ENCODE measurements around the gene POGZ.
A peak's percentile ranks its signal among the peaks of the same experiment; 100 is the strongest.
"Not testable (repeated sequence)": the region's sequence is repeated elsewhere in the genome, so short reads cannot be mapped to it uniquely, and the experiment has no call there.

POGZ gene

GRCh38 chr1:151444783-151445177 is 14.5 kb downstream of the POGZ start:
- TF ChIP-seq BACH2 (CRISPR knock-in tag; IDR thresholded peaks at IDR 0.05; ENCODE audit: borderline replicate concordance) (no peak), SNAI2 (CRISPR knock-in tag; IDR thresholded peaks at IDR 0.05) (no peak), GLIS3 (CRISPR knock-in tag; IDR thresholded peaks at IDR 0.05) (no peak), ZNF565 (CRISPR knock-in tag; conservative IDR thresholded peaks at IDR 0.05; ENCODE audit: low read depth) (no peak), RARB (CRISPR knock-in tag; IDR thresholded peaks at IDR 0.05) (no peak), ZNF70 (CRISPR knock-in tag; IDR thresholded peaks at IDR 0.05) (no peak), ZFP30 (CRISPR knock-in tag; IDR thresholded peaks at IDR 0.05) (no peak), TCF4 (CRISPR knock-in tag; IDR thresholded peaks at IDR 0.05; ENCODE audit: borderline replicate concordance) (no peak)
- TF ChIP-seq, protein P1, sequence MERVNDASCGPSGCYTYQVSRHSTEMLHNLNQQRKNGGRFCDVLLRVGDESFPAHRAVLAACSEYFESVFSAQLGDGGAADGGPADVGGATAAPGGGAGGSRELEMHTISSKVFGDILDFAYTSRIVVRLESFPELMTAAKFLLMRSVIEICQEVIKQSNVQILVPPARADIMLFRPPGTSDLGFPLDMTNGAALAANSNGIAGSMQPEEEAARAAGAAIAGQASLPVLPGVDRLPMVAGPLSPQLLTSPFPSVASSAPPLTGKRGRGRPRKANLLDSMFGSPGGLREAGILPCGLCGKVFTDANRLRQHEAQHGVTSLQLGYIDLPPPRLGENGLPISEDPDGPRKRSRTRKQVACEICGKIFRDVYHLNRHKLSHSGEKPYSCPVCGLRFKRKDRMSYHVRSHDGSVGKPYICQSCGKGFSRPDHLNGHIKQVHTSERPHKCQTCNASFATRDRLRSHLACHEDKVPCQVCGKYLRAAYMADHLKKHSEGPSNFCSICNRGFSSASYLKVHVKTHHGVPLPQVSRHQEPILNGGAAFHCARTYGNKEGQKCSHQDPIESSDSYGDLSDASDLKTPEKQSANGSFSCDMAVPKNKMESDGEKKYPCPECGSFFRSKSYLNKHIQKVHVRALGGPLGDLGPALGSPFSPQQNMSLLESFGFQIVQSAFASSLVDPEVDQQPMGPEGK (CRISPR knock-in tag; IDR thresholded peaks at IDR 0.05; ENCODE audit: borderline replicate concordance), result no peak
- peak; percentile 10; the same call in 1 of the 3 replicates for ATAC-seq

- TF ChIP-seq, protein P2, sequence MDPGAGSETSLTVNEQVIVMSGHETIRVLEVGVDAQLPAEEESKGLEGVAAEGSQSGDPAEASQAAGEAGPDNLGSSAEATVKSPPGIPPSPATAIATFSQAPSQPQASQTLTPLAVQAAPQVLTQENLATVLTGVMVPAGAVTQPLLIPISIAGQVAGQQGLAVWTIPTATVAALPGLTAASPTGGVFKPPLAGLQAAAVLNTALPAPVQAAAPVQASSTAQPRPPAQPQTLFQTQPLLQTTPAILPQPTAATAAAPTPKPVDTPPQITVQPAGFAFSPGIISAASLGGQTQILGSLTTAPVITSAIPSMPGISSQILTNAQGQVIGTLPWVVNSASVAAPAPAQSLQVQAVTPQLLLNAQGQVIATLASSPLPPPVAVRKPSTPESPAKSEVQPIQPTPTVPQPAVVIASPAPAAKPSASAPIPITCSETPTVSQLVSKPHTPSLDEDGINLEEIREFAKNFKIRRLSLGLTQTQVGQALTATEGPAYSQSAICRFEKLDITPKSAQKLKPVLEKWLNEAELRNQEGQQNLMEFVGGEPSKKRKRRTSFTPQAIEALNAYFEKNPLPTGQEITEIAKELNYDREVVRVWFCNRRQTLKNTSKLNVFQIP (CRISPR knock-in tag; IDR thresholded peaks at IDR 0.05; ENCODE audit: borderline replicate concordance, low read depth), result no peak
- TF ChIP-seq CSRNP3 (CRISPR knock-in tag; IDR thresholded peaks at IDR 0.05), result no peak
- no peak for TF ChIP-seq CSDC2 (CRISPR knock-in tag; IDR thresholded peaks at IDR 0.05)
- no peak for TF ChIP-seq SNAI2 (CRISPR knock-in tag; IDR thresholded peaks at IDR 0.05)
- peak; percentile 99 for ATAC-seq
Observed at GRCh38 chr1:151443846-151444782, 15.2 kb downstream of the POGZ start.

DNA sequence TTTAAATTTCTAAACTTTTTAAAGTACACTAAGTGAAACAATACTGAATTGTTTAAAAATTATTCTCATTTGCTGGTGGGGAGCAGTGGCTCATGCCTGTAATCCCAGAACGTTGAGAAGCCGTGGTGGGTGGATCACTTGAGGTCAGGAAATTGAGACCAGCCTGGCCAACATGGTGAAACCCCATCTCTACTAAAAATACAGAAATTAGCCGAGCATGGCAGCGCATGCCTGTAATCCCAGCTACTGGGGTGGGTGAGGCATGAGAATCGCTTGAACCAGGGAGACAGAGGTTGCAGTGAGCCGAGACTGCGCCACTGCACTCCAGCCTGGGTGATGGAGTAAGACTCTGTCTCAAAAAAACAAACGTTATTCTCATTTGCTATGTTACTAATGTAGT is 21.9 kb downstream of the POGZ start:
- not testable (repeated sequence) for ATAC-seq

DNA sequence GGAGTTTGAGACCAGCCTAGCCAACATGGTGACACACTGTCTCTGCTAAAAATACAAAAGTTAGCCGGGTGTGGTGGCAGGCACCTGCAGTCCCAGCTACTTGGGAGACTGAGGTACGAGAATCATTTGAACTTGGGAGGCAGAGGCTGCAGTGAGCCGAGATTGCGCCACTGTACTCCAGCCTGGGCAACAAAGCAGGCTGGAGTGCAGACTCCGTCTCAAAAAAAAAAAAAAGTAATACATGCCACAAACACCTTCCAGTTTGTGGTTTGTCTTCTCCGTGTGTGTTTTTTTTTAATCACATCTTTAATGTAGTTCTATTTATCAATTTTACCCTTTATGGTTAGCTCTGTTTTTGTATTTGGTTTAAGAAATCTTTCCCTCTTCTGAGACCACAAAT is 22.3 kb downstream of the POGZ start:
- no peak for ATAC-seq
- TF ChIP-seq ISL1 (CRISPR knock-in tag; IDR thresholded peaks at IDR 0.05) (no peak), TOX (CRISPR knock-in tag; IDR thresholded peaks at IDR 0.05; ENCODE audit: borderline replicate concordance) (no peak), TSHZ2 (CRISPR knock-in tag; IDR thresholded peaks at IDR 0.05) (no peak), ZNF8 (CRISPR knock-in tag; IDR thresholded peaks at IDR 0.05) (no peak), GLIS3 (CRISPR knock-in tag; IDR thresholded peaks at IDR 0.05) (no peak)

- ATAC-seq, result no peak
- TF ChIP-seq CSDC2 (CRISPR knock-in tag; IDR thresholded peaks at IDR 0.05) (no peak), TOX (CRISPR knock-in tag; IDR thresholded peaks at IDR 0.05; ENCODE audit: borderline replicate concordance) (no peak), TSHZ2 (CRISPR knock-in tag; IDR thresholded peaks at IDR 0.05) (no peak), ZNF70 (CRISPR knock-in tag; IDR thresholded peaks at IDR 0.05) (no peak)
- TF ChIP-seq, protein P2 (CRISPR knock-in tag; IDR thresholded peaks at IDR 0.05; ENCODE audit: borderline replicate concordance, low read depth), result no peak
Observed at GRCh38 chr1:151435174-151435573, 24.1 kb downstream of the POGZ start.

GRCh38 chr1:151433827-151434226 is 25.5 kb downstream of the POGZ start:
- ATAC-seq, result not testable (repeated sequence)

Data from SK-N-SH treated with all-trans-retinoic acid at 6 μM for 48 hours (cell line).